ENCODE measurements around the gene NCEH1.

DNA sequence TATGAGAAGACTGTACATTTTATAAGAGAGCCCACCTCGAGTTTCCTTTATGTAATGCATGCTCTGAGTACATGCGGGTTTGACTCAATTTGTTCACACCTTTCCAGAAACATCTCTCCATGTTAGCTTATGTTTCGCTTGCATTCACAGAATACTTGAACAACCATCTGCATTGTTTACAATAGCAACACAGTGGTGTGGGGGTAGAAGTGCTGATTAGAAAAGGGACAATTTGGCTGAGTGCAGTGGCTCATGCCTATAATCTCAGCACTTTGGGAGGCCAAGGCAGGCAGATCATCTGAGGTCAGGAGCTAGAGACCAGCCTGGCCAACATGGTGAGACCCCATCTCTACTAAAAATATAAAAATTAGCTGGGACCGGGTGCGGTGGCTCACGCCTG is 60.9 kb downstream of the NCEH1 start:
- TF ChIP-seq CREB1 (CRISPR knock-in tag; IDR thresholded peaks at IDR 0.05; ENCODE audit: low read depth) (no peak), EZH2phosphoT487 (IDR thresholded peaks at IDR 0.05; ENCODE audit: unreplicated experiment) (no peak), JUNB (IDR thresholded peaks at IDR 0.05; ENCODE audit: unreplicated experiment) (no peak), EZH2 (IDR thresholded peaks at IDR 0.05; ENCODE audit: low read depth, unreplicated experiment) (no peak), POLR2AphosphoS5 (IDR thresholded peaks at IDR 0.05; ENCODE audit: low read depth) (no peak), NANOG (IDR thresholded peaks at IDR 0.05; ENCODE audit: borderline replicate concordance) (no peak), STAT1 (IDR thresholded peaks at IDR 0.05; ENCODE audit: unreplicated experiment) (no peak), ZNF114 (CRISPR knock-in tag; IDR thresholded peaks at IDR 0.05) (no peak)
- TF ChIP-seq, protein P1, sequence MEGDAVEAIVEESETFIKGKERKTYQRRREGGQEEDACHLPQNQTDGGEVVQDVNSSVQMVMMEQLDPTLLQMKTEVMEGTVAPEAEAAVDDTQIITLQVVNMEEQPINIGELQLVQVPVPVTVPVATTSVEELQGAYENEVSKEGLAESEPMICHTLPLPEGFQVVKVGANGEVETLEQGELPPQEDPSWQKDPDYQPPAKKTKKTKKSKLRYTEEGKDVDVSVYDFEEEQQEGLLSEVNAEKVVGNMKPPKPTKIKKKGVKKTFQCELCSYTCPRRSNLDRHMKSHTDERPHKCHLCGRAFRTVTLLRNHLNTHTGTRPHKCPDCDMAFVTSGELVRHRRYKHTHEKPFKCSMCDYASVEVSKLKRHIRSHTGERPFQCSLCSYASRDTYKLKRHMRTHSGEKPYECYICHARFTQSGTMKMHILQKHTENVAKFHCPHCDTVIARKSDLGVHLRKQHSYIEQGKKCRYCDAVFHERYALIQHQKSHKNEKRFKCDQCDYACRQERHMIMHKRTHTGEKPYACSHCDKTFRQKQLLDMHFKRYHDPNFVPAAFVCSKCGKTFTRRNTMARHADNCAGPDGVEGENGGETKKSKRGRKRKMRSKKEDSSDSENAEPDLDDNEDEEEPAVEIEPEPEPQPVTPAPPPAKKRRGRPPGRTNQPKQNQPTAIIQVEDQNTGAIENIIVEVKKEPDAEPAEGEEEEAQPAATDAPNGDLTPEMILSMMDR (conservative IDR thresholded peaks at IDR 0.05; ENCODE audit: low read depth in 2 of 2), result no peak
- TF ChIP-seq, protein P2, sequence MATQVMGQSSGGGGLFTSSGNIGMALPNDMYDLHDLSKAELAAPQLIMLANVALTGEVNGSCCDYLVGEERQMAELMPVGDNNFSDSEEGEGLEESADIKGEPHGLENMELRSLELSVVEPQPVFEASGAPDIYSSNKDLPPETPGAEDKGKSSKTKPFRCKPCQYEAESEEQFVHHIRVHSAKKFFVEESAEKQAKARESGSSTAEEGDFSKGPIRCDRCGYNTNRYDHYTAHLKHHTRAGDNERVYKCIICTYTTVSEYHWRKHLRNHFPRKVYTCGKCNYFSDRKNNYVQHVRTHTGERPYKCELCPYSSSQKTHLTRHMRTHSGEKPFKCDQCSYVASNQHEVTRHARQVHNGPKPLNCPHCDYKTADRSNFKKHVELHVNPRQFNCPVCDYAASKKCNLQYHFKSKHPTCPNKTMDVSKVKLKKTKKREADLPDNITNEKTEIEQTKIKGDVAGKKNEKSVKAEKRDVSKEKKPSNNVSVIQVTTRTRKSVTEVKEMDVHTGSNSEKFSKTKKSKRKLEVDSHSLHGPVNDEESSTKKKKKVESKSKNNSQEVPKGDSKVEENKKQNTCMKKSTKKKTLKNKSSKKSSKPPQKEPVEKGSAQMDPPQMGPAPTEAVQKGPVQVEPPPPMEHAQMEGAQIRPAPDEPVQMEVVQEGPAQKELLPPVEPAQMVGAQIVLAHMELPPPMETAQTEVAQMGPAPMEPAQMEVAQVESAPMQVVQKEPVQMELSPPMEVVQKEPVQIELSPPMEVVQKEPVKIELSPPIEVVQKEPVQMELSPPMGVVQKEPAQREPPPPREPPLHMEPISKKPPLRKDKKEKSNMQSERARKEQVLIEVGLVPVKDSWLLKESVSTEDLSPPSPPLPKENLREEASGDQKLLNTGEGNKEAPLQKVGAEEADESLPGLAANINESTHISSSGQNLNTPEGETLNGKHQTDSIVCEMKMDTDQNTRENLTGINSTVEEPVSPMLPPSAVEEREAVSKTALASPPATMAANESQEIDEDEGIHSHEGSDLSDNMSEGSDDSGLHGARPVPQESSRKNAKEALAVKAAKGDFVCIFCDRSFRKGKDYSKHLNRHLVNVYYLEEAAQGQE (IDR thresholded peaks at IDR 0.05; ENCODE audit: unreplicated experiment), result no peak
- TF ChIP-seq, protein P3, sequence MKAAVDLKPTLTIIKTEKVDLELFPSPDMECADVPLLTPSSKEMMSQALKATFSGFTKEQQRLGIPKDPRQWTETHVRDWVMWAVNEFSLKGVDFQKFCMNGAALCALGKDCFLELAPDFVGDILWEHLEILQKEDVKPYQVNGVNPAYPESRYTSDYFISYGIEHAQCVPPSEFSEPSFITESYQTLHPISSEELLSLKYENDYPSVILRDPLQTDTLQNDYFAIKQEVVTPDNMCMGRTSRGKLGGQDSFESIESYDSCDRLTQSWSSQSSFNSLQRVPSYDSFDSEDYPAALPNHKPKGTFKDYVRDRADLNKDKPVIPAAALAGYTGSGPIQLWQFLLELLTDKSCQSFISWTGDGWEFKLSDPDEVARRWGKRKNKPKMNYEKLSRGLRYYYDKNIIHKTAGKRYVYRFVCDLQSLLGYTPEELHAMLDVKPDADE (IDR thresholded peaks at IDR 0.05), result no peak
- TF ChIP-seq, protein P4, sequence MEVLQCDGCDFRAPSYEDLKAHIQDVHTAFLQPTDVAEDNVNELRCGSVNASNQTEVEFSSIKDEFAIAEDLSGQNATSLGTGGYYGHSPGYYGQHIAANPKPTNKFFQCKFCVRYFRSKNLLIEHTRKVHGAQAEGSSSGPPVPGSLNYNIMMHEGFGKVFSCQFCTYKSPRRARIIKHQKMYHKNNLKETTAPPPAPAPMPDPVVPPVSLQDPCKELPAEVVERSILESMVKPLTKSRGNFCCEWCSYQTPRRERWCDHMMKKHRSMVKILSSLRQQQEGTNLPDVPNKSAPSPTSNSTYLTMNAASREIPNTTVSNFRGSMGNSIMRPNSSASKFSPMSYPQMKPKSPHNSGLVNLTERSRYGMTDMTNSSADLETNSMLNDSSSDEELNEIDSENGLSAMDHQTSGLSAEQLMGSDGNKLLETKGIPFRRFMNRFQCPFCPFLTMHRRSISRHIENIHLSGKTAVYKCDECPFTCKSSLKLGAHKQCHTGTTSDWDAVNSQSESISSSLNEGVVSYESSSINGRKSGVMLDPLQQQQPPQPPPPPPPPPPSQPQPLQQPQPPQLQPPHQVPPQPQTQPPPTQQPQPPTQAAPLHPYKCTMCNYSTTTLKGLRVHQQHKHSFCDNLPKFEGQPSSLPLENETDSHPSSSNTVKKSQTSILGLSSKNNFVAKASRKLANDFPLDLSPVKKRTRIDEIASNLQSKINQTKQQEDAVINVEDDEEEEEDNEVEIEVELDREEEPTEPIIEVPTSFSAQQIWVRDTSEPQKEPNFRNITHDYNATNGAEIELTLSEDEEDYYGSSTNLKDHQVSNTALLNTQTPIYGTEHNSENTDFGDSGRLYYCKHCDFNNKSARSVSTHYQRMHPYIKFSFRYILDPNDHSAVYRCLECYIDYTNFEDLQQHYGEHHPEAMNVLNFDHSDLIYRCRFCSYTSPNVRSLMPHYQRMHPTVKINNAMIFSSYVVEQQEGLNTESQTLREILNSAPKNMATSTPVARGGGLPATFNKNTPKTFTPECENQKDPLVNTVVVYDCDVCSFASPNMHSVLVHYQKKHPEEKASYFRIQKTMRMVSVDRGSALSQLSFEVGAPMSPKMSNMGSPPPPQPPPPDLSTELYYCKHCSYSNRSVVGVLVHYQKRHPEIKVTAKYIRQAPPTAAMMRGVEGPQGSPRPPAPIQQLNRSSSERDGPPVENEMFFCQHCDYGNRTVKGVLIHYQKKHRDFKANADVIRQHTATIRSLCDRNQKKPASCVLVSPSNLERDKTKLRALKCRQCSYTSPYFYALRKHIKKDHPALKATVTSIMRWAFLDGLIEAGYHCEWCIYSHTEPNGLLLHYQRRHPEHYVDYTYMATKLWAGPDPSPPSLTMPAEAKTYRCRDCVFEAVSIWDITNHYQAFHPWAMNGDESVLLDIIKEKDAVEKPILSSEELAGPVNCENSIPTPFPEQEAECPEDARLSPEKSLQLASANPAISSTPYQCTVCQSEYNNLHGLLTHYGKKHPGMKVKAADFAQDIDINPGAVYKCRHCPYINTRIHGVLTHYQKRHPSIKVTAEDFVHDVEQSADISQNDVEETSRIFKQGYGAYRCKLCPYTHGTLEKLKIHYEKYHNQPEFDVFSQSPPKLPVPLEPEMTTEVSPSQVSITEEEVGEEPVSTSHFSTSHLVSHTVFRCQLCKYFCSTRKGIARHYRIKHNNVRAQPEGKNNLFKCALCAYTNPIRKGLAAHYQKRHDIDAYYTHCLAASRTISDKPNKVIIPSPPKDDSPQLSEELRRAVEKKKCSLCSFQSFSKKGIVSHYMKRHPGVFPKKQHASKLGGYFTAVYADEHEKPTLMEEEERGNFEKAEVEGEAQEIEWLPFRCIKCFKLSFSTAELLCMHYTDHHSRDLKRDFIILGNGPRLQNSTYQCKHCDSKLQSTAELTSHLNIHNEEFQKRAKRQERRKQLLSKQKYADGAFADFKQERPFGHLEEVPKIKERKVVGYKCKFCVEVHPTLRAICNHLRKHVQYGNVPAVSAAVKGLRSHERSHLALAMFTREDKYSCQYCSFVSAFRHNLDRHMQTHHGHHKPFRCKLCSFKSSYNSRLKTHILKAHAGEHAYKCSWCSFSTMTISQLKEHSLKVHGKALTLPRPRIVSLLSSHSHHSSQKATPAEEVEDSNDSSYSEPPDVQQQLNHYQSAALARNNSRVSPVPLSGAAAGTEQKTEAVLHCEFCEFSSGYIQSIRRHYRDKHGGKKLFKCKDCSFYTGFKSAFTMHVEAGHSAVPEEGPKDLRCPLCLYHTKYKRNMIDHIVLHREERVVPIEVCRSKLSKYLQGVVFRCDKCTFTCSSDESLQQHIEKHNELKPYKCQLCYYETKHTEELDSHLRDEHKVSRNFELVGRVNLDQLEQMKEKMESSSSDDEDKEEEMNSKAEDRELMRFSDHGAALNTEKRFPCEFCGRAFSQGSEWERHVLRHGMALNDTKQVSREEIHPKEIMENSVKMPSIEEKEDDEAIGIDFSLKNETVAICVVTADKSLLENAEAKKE (CRISPR knock-in tag; IDR thresholded peaks at IDR 0.05), result no peak
